SK-N-MC (cell line): ENCODE data around the gene CHAT.

Source experiments
- EZH2 ChIP-seq: fragments of 200-600 bp; sonication (generic); IDR thresholded peaks from one replicate; pipeline ENCODE4 v1.6.1; 2017; ENCODE audit warnings: antibody characterized with exemption
- POLR2AphosphoS5 ChIP-seq: IDR thresholded peaks from 2 replicates; pipeline ENCODE4 v1.6.1; 2012; ENCODE audit warnings: mild to moderate bottlenecking, low read depth, low read length, borderline replicate concordance

- TF ChIP-seq POLR2AphosphoS5 (no peak), EZH2 (no peak)
Measured at GRCh38 chr10:49664006-49664841, 50.4 kb downstream of the CHAT start.
